HCT116 (cell line): Measurements from ENCODE around the gene KRTAP12-2. TPM values are rescaled to one million over a fixed set of nuclear protein-coding genes. Genes with fewer than 3 reads are reported as not detected.

ENCODE experiments used
- ATAC-seq: fragments of 200-7000 bp; cut with Tn5 transposase; 2 replicates; pipeline ENCODE4 v1.9.1; 2020; ENCODE audit warnings: mild to moderate bottlenecking, moderate library complexity
- BruUV-seq: library from RNA; stranded (reverse); fragments of 400-500 nt; replicated peaks from 2 replicates; lab custom pipeline; 2021; lab: Mats Ljungman, UMichigan
- CTCF ChIA-PET: fragments of 300-600 bp; sonication (Branson Sonifier 250); formaldehyde crosslinking; loops from one replicate; lab custom pipeline; 2021; ENCODE audit warnings: antibody characterized with exemption; lab: Charles Lee
- POLR2A ChIA-PET: fragments of 300-600, 350-600 bp; sonication (Branson Sonifier 250); formaldehyde crosslinking; loops from one replicate; lab custom pipeline; 2021; ENCODE audit warnings: antibody characterized with exemption; lab: Charles Lee
- RAD21 ChIA-PET, 2 experiments: fragments of 300-600 bp; sonication (Branson Sonifier 250); formaldehyde crosslinking; loops; one replicate each; lab custom pipeline; 2023; ENCODE audit warnings: low total read pairs in 2 of 2; ENCODE audit not compliant: uncharacterized antibody in 2 of 2, unreplicated experiment in 2 of 2, low non-redundant PET in 1 of 2; lab: Charles Lee
- DNase-seq: peaks from one replicate; pipeline ENCODE4 v3.0.0-alpha.2; 2010; ENCODE audit warnings: low read depth, low spot score
- H2AFZ ChIP-seq: fragments of 200-600 bp; shearing (Covaris generic), sonication (generic); 2 replicates; pipeline ENCODE4 v1.6.1; 2017; ENCODE audit warnings: low read depth, mixed run types, mixed read lengths, antibody characterized with exemption, low read length; ENCODE audit not compliant: poor library complexity, severe bottlenecking
- H3K27ac ChIP-seq: 2 replicates; pipeline ENCODE4 v1.5.1; 2012; ENCODE audit warnings: low read depth, low read length
- H3K27me3 ChIP-seq: fragments of 200-600 bp; sonication (generic); 2 replicates; pipeline ENCODE4 v1.6.1; 2016; ENCODE audit warnings: mixed run types, low read length, mixed read lengths; ENCODE audit not compliant: insufficient read depth
- H3K36me3 ChIP-seq, 2 experiments: fragments of 200-500 bp in 1 of 2; fragments of 200-600 bp in 1 of 2; sonication (Bioruptor generic) in 1 of 2; sonication (generic) in 1 of 2; 2 replicates each; pipeline versions ENCODE4 v1.5.1 to v1.6.1; 2014 to 2016; ENCODE audit warnings: low read length in 2 of 2, inconsistent platforms in 1 of 2, mixed read lengths in 1 of 2, mixed run types in 1 of 2; ENCODE audit not compliant: insufficient read depth in 2 of 2, control insufficient read depth in 1 of 2
- H3K4me1 ChIP-seq, 2 experiments: fragments of 200-600 bp in 1 of 2; sonication (generic) in 1 of 2; 2 replicates each; pipeline versions ENCODE4 v1.5.1 to v1.6.1; 2012 to 2017; ENCODE audit warnings: low read length in 2 of 2, inconsistent platforms in 1 of 2, mild to moderate bottlenecking in 1 of 2, mixed read lengths in 1 of 2, mixed run types in 1 of 2, moderate library complexity in 1 of 2; ENCODE audit not compliant: insufficient read depth in 2 of 2, control insufficient read depth in 1 of 2
- H3K4me2 ChIP-seq: fragments of 200-600 bp; sonication (generic); 2 replicates; pipeline ENCODE4 v1.6.1; 2017; ENCODE audit warnings: mixed run types, low read length, mixed read lengths
- H3K4me3 ChIP-seq, 2 experiments: fragments of 200-600 bp in 1 of 2; sonication (generic) in 1 of 2; replicated peaks in 1 of 2; 2 replicates each; pipeline ENCODE4 v1.5.1; 2011 to 2016; ENCODE audit warnings: low read length in 2 of 2, control low read depth in 1 of 2, low read depth in 1 of 2, mild to moderate bottlenecking in 1 of 2, mixed read lengths in 1 of 2, mixed run types in 1 of 2
- H3K79me2 ChIP-seq: fragments of 200-600 bp; sonication (generic); 2 replicates; pipeline ENCODE4 v1.6.1; 2017; ENCODE audit warnings: mild to moderate bottlenecking, mixed run types, low read length, moderate library complexity, mixed read lengths; ENCODE audit not compliant: insufficient read depth
- H3K9ac ChIP-seq: fragments of 200-600 bp; sonication (generic); 2 replicates; pipeline ENCODE4 v1.6.1; 2016; ENCODE audit warnings: low read length, mixed read lengths
- H3K9me2 ChIP-seq: fragments of 200-600 bp; sonication (generic), shearing (Covaris generic); 2 replicates; pipeline ENCODE4 v1.6.1; 2017; ENCODE audit warnings: mixed run types, mild to moderate bottlenecking, moderate library complexity; ENCODE audit not compliant: insufficient read depth
- H3K9me3 ChIP-seq, 2 experiments: fragments of 200-500 bp in 1 of 2; fragments of 200-600 bp in 1 of 2; sonication (Bioruptor generic) in 1 of 2; sonication (generic) in 1 of 2; 2 replicates each; pipeline ENCODE4 v1.6.1; 2014 to 2017; ENCODE audit warnings: low read length in 2 of 2, mixed read lengths in 2 of 2, inconsistent platforms in 1 of 2, low read depth in 1 of 2, mild to moderate bottlenecking in 1 of 2, mixed run types in 1 of 2, moderate library complexity in 1 of 2; ENCODE audit not compliant: control insufficient read depth in 1 of 2, insufficient read depth in 1 of 2
- H4K20me1 ChIP-seq: fragments of 200-600 bp; sonication (generic), shearing (Covaris generic); 2 replicates; pipeline ENCODE4 v1.6.1; 2017; ENCODE audit warnings: mixed run types, mild to moderate bottlenecking, moderate library complexity; ENCODE audit not compliant: insufficient read depth
- CBX3 ChIP-seq: IDR thresholded peaks from 2 replicates; pipeline ENCODE4 v1.6.1; 2012; ENCODE audit warnings: low read depth
- CEBPB ChIP-seq: IDR thresholded peaks from 2 replicates; pipeline ENCODE4 v1.6.1; 2012; ENCODE audit warnings: low read depth
- EZH2 ChIP-seq: fragments of 200-600 bp; sonication (generic); IDR thresholded peaks from 2 replicates; pipeline ENCODE4 v1.6.1; 2017; ENCODE audit warnings: antibody characterized with exemption, mixed run types
- EZH2phosphoT487 ChIP-seq: fragments of 200-600 bp; IDR thresholded peaks from 2 replicates; pipeline ENCODE4 v1.6.1; 2018; ENCODE audit warnings: antibody characterized with exemption, borderline replicate concordance
- FOSL1 ChIP-seq: IDR thresholded peaks from 2 replicates; pipeline ENCODE4 v1.6.1; 2012; ENCODE audit warnings: low read depth
- JUND ChIP-seq: IDR thresholded peaks from 2 replicates; pipeline ENCODE4 v1.6.1; 2012
- POLR2A ChIP-seq: IDR thresholded peaks from 2 replicates; pipeline ENCODE4 v1.7.0; 2011; ENCODE audit warnings: borderline replicate concordance; ENCODE audit not compliant: insufficient read depth, insufficient read length; ENCODE audit errors: extremely low read depth
- REST ChIP-seq: IDR thresholded peaks from 2 replicates; pipeline ENCODE4 v1.6.1; 2012; ENCODE audit warnings: low read depth
- SIN3A ChIP-seq: IDR thresholded peaks from 2 replicates; pipeline ENCODE4 v1.6.1; 2012; ENCODE audit warnings: low read depth
- SP1 ChIP-seq: IDR thresholded peaks from 2 replicates; pipeline ENCODE4 v1.6.1; 2012; ENCODE audit warnings: low read depth
- TCF7L2 ChIP-seq: IDR thresholded peaks from 2 replicates; pipeline ENCODE4 v1.7.0; 2011; ENCODE audit warnings: borderline replicate concordance, inconsistent platforms; ENCODE audit not compliant: insufficient read depth, insufficient read length; ENCODE audit errors: extremely low read depth
- ZBTB33 ChIP-seq: IDR thresholded peaks from 2 replicates; pipeline ENCODE4 v1.6.1; 2011; ENCODE audit warnings: mild to moderate bottlenecking, low read length, moderate library complexity; ENCODE audit not compliant: insufficient replicate concordance; ENCODE audit errors: extremely low read depth
- ZNF274 ChIP-seq: fragments of 200-500 bp; sonication (Bioruptor generic); IDR thresholded peaks from 2 replicates; pipeline ENCODE4 v1.6.1; 2014; ENCODE audit warnings: mild to moderate bottlenecking, low read depth, low read length, inconsistent platforms
- intact Hi-C: fragments of 100-400 bp; cut with micrococcal nuclease; formaldehyde crosslinking; loops from 2 replicates; pipeline ENCODE4 v1.10.0; 2022
- total RNA-seq: library from RNA; stranded (reverse); gene quantifications from one replicate; pipeline ENCODE4 v1.2.1, GENCODE V29; 2021; ENCODE audit not compliant: unreplicated experiment

The KRTAP12-2 gene
- total RNA-seq, 1 experiment from 2014 or later = not detected

GRCh38 chr21:44625756-44626155 is 41.0 kb downstream of the KRTAP12-2 start:
- Histone ChIP-seq H4K20me1 (no peaks in the 10 kb centered on the region), H3K9me2 (no peaks in the 10 kb centered on the region), H3K4me3 (no peak overlapping the region), H3K9ac (no peak overlapping the region), H2AFZ (no peak overlapping the region), H3K4me1 (no peaks in the 10 kb centered on the region), H3K9me3 (peaks cover 10 to 32% of the 10 kb centered on the region in 2 experiments; a peak in 3 of 4 replicates), H3K27me3 (no peaks in the 10 kb centered on the region), H3K36me3 (no peaks in the 10 kb centered on the region), H3K4me2 (no peak overlapping the region), H3K79me2 (no peaks in the 10 kb centered on the region), H3K27ac (no peak overlapping the region)
- intact Hi-C loops = no loop called here
- TF ChIP-seq TCF7L2 (no peak), ZBTB33 (no peak), SP1 (no peak), EZH2phosphoT487 (no peak), CEBPB (no peak), CBX3 (no peak), SIN3A (no peak), EZH2 (no peak), REST (no peak), FOSL1 (no peak), JUND (no peak), ZNF274 (no peak), POLR2A (no peak)
- no peak for ATAC-seq
- BruUV-seq = no TSS peak
- DNase-seq = no peak
- ChIA-PET RAD21 (no interaction called here), POLR2A (no interaction called here), CTCF (no interaction called here)
